H1 (cell line): ENCODE measurements around the gene CSAD. TPM values are rescaled to one million over a fixed set of nuclear protein-coding genes. Genes with fewer than 3 reads are reported as not detected.

Source experiments
- CTCF ChIA-PET: fragments of 300-600 bp; sonication (Branson Sonifier 250); formaldehyde crosslinking; loops from one replicate; lab custom pipeline; 2021; ENCODE audit not compliant: partially characterized antibody; lab: Charles Lee
- POLR2A ChIA-PET: fragments of 300-600 bp; sonication (Branson Sonifier 250); formaldehyde crosslinking; loops from one replicate; lab custom pipeline; 2021; ENCODE audit warnings: inconsistent platforms; ENCODE audit not compliant: partially characterized antibody; lab: Charles Lee
- DNase-seq, 2 experiments: peaks; one replicate each; pipeline versions ENCODE4 v3.0.0 to v3.0.0-alpha.2; 2010 to 2022; ENCODE audit warnings: low spot score in 2 of 2, low read depth in 1 of 2, mixed read lengths in 1 of 2
- FAIRE-seq: peaks from 2 replicates; lab custom pipeline; 2011; peaks lifted over from hg19 to GRCh38; lab: Jason Lieb, UNC
- H2AFZ ChIP-seq: 2 replicates; pipeline ENCODE4 v1.8.1; 2012; ENCODE audit warnings: low read length, inconsistent platforms
- H2AK5ac ChIP-seq: 2 replicates; pipeline ENCODE4 v1.6.1; 2013; ENCODE audit warnings: low read depth, low read length
- H2BK120ac ChIP-seq: replicated peaks from 2 replicates; pipeline ENCODE3; 2013; ENCODE audit warnings: low read depth, low read length, inconsistent platforms
- H2BK12ac ChIP-seq: 2 replicates; pipeline ENCODE4 v1.6.1; 2013; ENCODE audit warnings: low read depth, low read length
- H2BK15ac ChIP-seq: 2 replicates; pipeline ENCODE4 v1.6.1; 2013; ENCODE audit warnings: low read length
- H2BK20ac ChIP-seq: 2 replicates; pipeline ENCODE4 v1.6.1; 2013; ENCODE audit warnings: low read length
- H2BK5ac ChIP-seq: 2 replicates; pipeline ENCODE4 v1.6.1; 2013; ENCODE audit warnings: low read depth, low read length
- H3K14ac ChIP-seq: 2 replicates; pipeline ENCODE4 v1.6.1; 2013; ENCODE audit warnings: inconsistent platforms; ENCODE audit not compliant: insufficient read length
- H3K18ac ChIP-seq: 2 replicates; pipeline ENCODE4 v1.6.1; 2013; ENCODE audit warnings: low read length; ENCODE audit errors: extremely low read depth
- H3K23ac ChIP-seq: 2 replicates; pipeline ENCODE4 v1.6.1; 2013; ENCODE audit warnings: inconsistent platforms; ENCODE audit not compliant: insufficient read length
- H3K23me2 ChIP-seq: 2 replicates; pipeline ENCODE4 v1.6.1; 2013; ENCODE audit warnings: low read depth, low read length
- H3K27ac ChIP-seq: 2 replicates; pipeline ENCODE4 v1.6.1; 2011; ENCODE audit warnings: low read depth, low read length, inconsistent platforms
- H3K27me3 ChIP-seq, 4 experiments: replicated peaks in 1 of 4; 1 replicate in 1 of 4; 2 replicates in 3 of 4; pipeline versions ENCODE4 v1.6.1 to v1.8.1; 2011 to 2013; ENCODE audit warnings: low read length in 3 of 4, mild to moderate bottlenecking in 3 of 4, inconsistent platforms in 2 of 4, mixed read lengths in 2 of 4, moderate library complexity in 1 of 4; ENCODE audit not compliant: control insufficient read depth in 3 of 4, insufficient read depth in 3 of 4; ENCODE audit errors: extremely low read depth in 1 of 4
- H3K36me3 ChIP-seq, 4 experiments: 2 replicates each; pipeline versions ENCODE4 v1.6.1 to v1.8.1; 2011 to 2013; ENCODE audit warnings: mild to moderate bottlenecking in 4 of 4, low read length in 3 of 4, moderate library complexity in 2 of 4, control low read depth in 1 of 4, inconsistent platforms in 1 of 4; ENCODE audit not compliant: insufficient read depth in 4 of 4, control insufficient read depth in 2 of 4
- H3K4ac ChIP-seq: replicated peaks from 2 replicates; pipeline ENCODE3; 2013; ENCODE audit warnings: low read length, low read depth, mixed read lengths, inconsistent platforms; ENCODE audit not compliant: insufficient read length
- H3K4me1 ChIP-seq, 4 experiments: replicated peaks in 1 of 4; 1 replicate in 1 of 4; 2 replicates in 3 of 4; pipeline versions ENCODE4 v1.6.1 to v1.8.1; 2011 to 2013; ENCODE audit warnings: low read length in 3 of 4, inconsistent platforms in 2 of 4, mixed read lengths in 1 of 4; ENCODE audit not compliant: insufficient read depth in 4 of 4, control insufficient read depth in 3 of 4
- H3K4me2 ChIP-seq, 2 experiments: 2 replicates each; pipeline versions ENCODE4 v1.6.1 to v1.8.1; 2011 to 2013; ENCODE audit warnings: low read depth in 2 of 2, low read length in 2 of 2, control low read depth in 1 of 2, inconsistent platforms in 1 of 2, mild to moderate bottlenecking in 1 of 2; ENCODE audit not compliant: insufficient read depth in 1 of 2
- H3K4me3 ChIP-seq, 4 experiments: fragments of 200-600, 300-600 bp in 1 of 4; sonication (generic), shearing (Covaris generic), sonication (Bioruptor Twin) in 1 of 4; 2 replicates each; pipeline versions ENCODE4 v1.5.1 to v1.8.1; 2011 to 2016; ENCODE audit warnings: low read length in 4 of 4, low read depth in 3 of 4, control low read depth in 2 of 4, inconsistent platforms in 2 of 4, mild to moderate bottlenecking in 2 of 4, mixed read lengths in 1 of 4, moderate library complexity in 1 of 4; ENCODE audit not compliant: insufficient read depth in 2 of 4; ENCODE audit errors: extremely low read depth in 1 of 4
- H3K56ac ChIP-seq: replicated peaks from 2 replicates; pipeline ENCODE3; 2013; ENCODE audit warnings: low read depth, mild to moderate bottlenecking, mixed read lengths, low read length, inconsistent platforms; ENCODE audit not compliant: insufficient read length
- H3K79me1 ChIP-seq: 2 replicates; pipeline ENCODE4 v1.6.1; 2013; ENCODE audit warnings: low read depth, low read length, control low read depth
- H3K79me2 ChIP-seq, 2 experiments: 2 replicates each; pipeline versions ENCODE4 v1.6.1 to v1.8.1; 2012 to 2013; ENCODE audit warnings: low read length in 2 of 2, mild to moderate bottlenecking in 2 of 2, inconsistent platforms in 1 of 2; ENCODE audit not compliant: insufficient read depth in 2 of 2, control insufficient read depth in 1 of 2
- H3K9ac ChIP-seq, 4 experiments: replicated peaks in 1 of 4; 1 replicate in 1 of 4; 2 replicates in 3 of 4; pipeline versions ENCODE4 v1.6.1 to v1.8.1; 2011 to 2013; ENCODE audit warnings: low read depth in 3 of 4, low read length in 3 of 4, control low read depth in 2 of 4, mild to moderate bottlenecking in 2 of 4, moderate library complexity in 2 of 4, inconsistent platforms in 1 of 4; ENCODE audit errors: extremely low read depth in 1 of 4
- H3K9me3 ChIP-seq, 2 experiments: 2 replicates each; pipeline versions ENCODE4 v1.6.1 to v1.8.1; 2012 to 2013; ENCODE audit warnings: mild to moderate bottlenecking in 2 of 2, moderate library complexity in 2 of 2, control low read depth in 1 of 2, inconsistent platforms in 1 of 2, low read depth in 1 of 2, low read length in 1 of 2, mixed read lengths in 1 of 2; ENCODE audit not compliant: insufficient read depth in 2 of 2
- H4K20me1 ChIP-seq, 2 experiments: replicated peaks in 1 of 2; 2 replicates each; pipeline versions ENCODE3 to v1.8.1; 2011 to 2013; ENCODE audit warnings: inconsistent platforms in 2 of 2, low read length in 2 of 2, mild to moderate bottlenecking in 1 of 2; ENCODE audit not compliant: insufficient read depth in 2 of 2, control insufficient read depth in 1 of 2
- H4K5ac ChIP-seq: 2 replicates; pipeline ENCODE4 v1.6.1; 2013; ENCODE audit warnings: low read length, low read depth, mixed read lengths, inconsistent platforms; ENCODE audit not compliant: insufficient read length
- H4K8ac ChIP-seq: 2 replicates; pipeline ENCODE4 v1.8.0; 2013; ENCODE audit warnings: mild to moderate bottlenecking, moderate library complexity, low read length, inconsistent platforms; ENCODE audit not compliant: insufficient read depth; ENCODE audit errors: extremely low read depth
- H4K91ac ChIP-seq: replicated peaks from 2 replicates; pipeline ENCODE3; 2013; ENCODE audit warnings: low read length, mixed read lengths, inconsistent platforms; ENCODE audit not compliant: insufficient read length
- BCL11A ChIP-seq, 2 experiments: IDR thresholded peaks; one replicate each; pipeline ENCODE4 v1.6.1; 2011; ENCODE audit warnings: low read depth in 2 of 2, low read length in 2 of 2, mild to moderate bottlenecking in 2 of 2
- EGR1 ChIP-seq: IDR thresholded peaks from 2 replicates; pipeline ENCODE4 v1.6.1; 2011; ENCODE audit warnings: low read depth, low read length, borderline replicate concordance
- GTF2F1 ChIP-seq: IDR thresholded peaks from 2 replicates; pipeline ENCODE4 v1.6.1; 2012; ENCODE audit warnings: low read depth, low read length, improper control_type of control experiment, borderline replicate concordance
- PHF8 ChIP-seq: fragments of 200-600 bp; sonication (generic); conservative IDR thresholded peaks from 2 replicates; pipeline ENCODE4 v1.7.1; 2012; ENCODE audit warnings: low read depth, mild to moderate bottlenecking, inconsistent platforms, low read length, moderate library complexity
- RAD21 ChIP-seq, 2 experiments: IDR thresholded peaks in 1 of 2; conservative IDR thresholded peaks in 1 of 2; 2 replicates each; pipeline ENCODE4 v1.6.1; 2011; ENCODE audit warnings: low read depth in 2 of 2, low read length in 2 of 2, improper control_type of control experiment in 1 of 2, inconsistent platforms in 1 of 2, mild to moderate bottlenecking in 1 of 2, moderate library complexity in 1 of 2
- SP2 ChIP-seq: IDR thresholded peaks from 2 replicates; pipeline ENCODE4 v1.6.1; 2012; ENCODE audit warnings: mild to moderate bottlenecking, low read length, inconsistent platforms
- SUZ12 ChIP-seq: fragments of 200-600 bp; sonication (generic); IDR thresholded peaks from 2 replicates; pipeline ENCODE4 v1.6.1; 2012; ENCODE audit warnings: mild to moderate bottlenecking, inconsistent platforms, low read length, moderate library complexity, mixed read lengths
- TAF7 ChIP-seq: optimal IDR thresholded peaks from 2 replicates; pipeline ENCODE3; 2011; ENCODE audit warnings: low read depth, mild to moderate bottlenecking, inconsistent platforms, low read length, moderate library complexity, borderline replicate concordance
- WGBS, 2 experiments: shearing (Covaris generic) in 1 of 2; methylation state at CpG; one replicate each; pipeline versions ENCODE4 v1.1.6 to v1.1.7; 2013 to 2015; ENCODE audit warnings: low lambda C conversion rate in 2 of 2, mixed read lengths in 2 of 2, inconsistent platforms in 1 of 2, low coverage in 1 of 2, missing lambda C conversion rate in 1 of 2; ENCODE audit not compliant: insufficient replicate concordance in 2 of 2, insufficient coverage in 1 of 2, insufficient read length in 1 of 2; ENCODE audit errors: extremely low coverage in 1 of 2, missing lambda C conversion rate in 1 of 2; 5-methylcytosine and 5-hydroxymethylcytosine counted together
- polyA plus RNA-seq, 7 experiments: library from polyadenylated mRNA; depleted of rRNA in 3 of 7; stranded (reverse) in 5 of 7; unstranded in 2 of 7; fragments of >200 nt in 5 of 7; fragments of 200-250 nt in 2 of 7; gene quantifications; 1 replicate in 5 of 7; 2 replicates in 1 of 7; 4 replicates in 1 of 7; pipeline versions ENCODE4 v1.2.1 to v1.2.3, GENCODE V29; 2011 to 2013; ENCODE audit warnings: missing spikeins in 2 of 7, mixed read lengths in 2 of 7
- total RNA-seq: library from RNA; stranded (reverse); fragmentation: NEBNext Ultra II Directional; extraction: Animal tissue kit (Norgen Biotek cat#: 25700); gene quantifications from 2 replicates; pipeline ENCODE4 v1.2.1, GENCODE V29; 2021
- TF ChIP-seq, protein P1 (sequence below): IDR thresholded peaks from 2 replicates; pipeline ENCODE4 v1.6.1; 2012; ENCODE audit warnings: inconsistent platforms

The CSAD gene
- total and polyA plus RNA-seq, 2 of the 8 experiments (the other 6 are each of a cell fraction or from before 2014, with no cell fraction given), result 8.8 to 11.3 TPM

DNA sequence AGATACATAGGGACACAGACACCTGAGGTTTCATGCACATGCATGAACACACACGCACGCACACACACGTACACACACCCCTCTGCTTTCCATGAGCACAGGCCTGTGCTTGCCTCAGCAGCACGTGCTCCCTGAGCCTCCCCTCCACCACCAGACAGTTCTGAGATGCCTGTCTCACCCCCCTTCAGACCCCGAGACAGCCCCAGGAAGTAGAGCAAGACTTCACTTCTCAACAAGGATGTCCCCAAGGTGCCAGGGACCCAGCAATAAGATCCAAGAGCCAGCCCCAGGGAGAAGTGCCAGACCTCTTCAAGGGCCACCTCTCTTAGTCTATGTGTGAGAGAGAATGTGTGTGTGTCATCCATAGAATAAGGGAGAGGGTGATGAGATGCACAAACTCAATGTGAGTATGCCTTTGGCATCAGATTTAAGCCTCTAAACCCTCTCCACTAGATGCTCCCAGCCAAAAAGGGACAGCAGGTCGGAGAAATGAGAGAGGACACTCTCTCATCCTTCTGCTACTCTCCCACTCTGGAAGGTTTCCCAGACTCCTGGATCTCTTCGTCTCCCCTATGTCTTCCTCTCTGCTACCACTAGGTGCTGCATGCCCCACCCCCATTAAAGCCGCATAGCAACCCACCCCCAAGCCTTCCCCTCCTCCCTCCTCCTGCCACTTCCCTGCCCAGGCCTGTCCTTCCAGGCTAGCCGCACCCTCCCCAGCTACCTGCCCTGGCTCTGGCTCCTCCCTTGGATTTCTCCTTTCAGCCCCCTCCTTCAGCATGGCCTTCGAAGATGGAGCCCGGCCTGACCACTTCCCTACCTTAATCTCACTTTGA, 43.6 kb upstream of the CSAD start:
- 48% methylated on average over 10 of the region's 11 CpGs; no CpG with 5 or more reads in 1 of the 2 experiments for WGBS, 2 experiments
- POLR2A ChIA-PET, result interaction anchor here (0.8 to 13.6 kb wide), 10 partner anchors 5 to 97 kb away, joined by 3 to 151 read pairs (median 4); partner anchors contain the start of genes AAAS and RARG
- H3K14ac ChIP-seq, result no peak overlapping the region
- H2BK12ac ChIP-seq, result peak overlapping the region; percentile 99; the same call in 1 of the 2 replicates
- H3K18ac ChIP-seq, result peak overlapping the region; percentile 98
- CTCF ChIA-PET, result interaction anchor here (0.6 to 22.3 kb wide), 13 partner anchors 8 to 80 kb away, joined by 3 to 654 read pairs (median 6); partner anchors contain the start of genes ESPL1 and RARG
- no peak for FAIRE-seq
- peak overlapping the region; percentile 72 for H3K56ac ChIP-seq
- no peak overlapping the region for H3K27ac ChIP-seq
- H4K5ac ChIP-seq, result peak overlapping the region; percentile 92
- H3K79me2 ChIP-seq, result peaks cover 4 to 6% of the 10 kb centered on the region in 2 experiments; a peak in 3 of 4 replicates
- H2BK5ac ChIP-seq, result peak overlapping the region; percentile 91; the same call in 1 of the 2 replicates
- H2BK15ac ChIP-seq, result peak overlapping the region; percentile 100
- peaks cover 33 to 51% (median 37%) of the 10 kb centered on the region in 4 experiments for H3K4me1 ChIP-seq
- peaks cover 4% of the 10 kb centered on the region for H3K79me1 ChIP-seq
- H3K36me3 ChIP-seq, result no peaks in the 10 kb centered on the region; a peak in 1 of 8 replicates
- peaks cover 0 to 3% (median 0%) of the 10 kb centered on the region in 4 experiments; a peak in 1 of 7 replicates for H3K27me3 ChIP-seq
- peak overlapping the region in 3 of 4 experiments; percentile 1 to 89 (median 10); a peak in 2 of 8 replicates for H3K4me3 ChIP-seq
- peak in 1 of 2 experiments; percentile 74 for DNase-seq
- no peak overlapping the region; a peak in 2 of 7 replicates for H3K9ac ChIP-seq
- H3K4ac ChIP-seq, result peak overlapping the region; percentile 100
- peak overlapping the region; percentile 99 to 100 for H3K4me2 ChIP-seq
- H4K91ac ChIP-seq, result peak overlapping the region; percentile 99
- H2AK5ac ChIP-seq, result peak overlapping the region; percentile 96
- H3K23me2 ChIP-seq, result peaks cover 20% of the 10 kb centered on the region
- H4K8ac ChIP-seq, result peak overlapping the region; percentile 47; the same call in 1 of the 2 replicates
- peak overlapping the region; percentile 100 for H2BK20ac ChIP-seq
- no peak overlapping the region for H2AFZ ChIP-seq
- no peaks in the 10 kb centered on the region for H3K9me3 ChIP-seq
- peak overlapping the region; percentile 98 for H2BK120ac ChIP-seq
- H4K20me1 ChIP-seq, result peaks cover 0 to 3% of the 10 kb centered on the region in 2 experiments
- no peak overlapping the region for H3K23ac ChIP-seq
- TF ChIP-seq SP2, result no peak
- TF ChIP-seq GTF2F1, result no peak
- TF ChIP-seq RAD21 (IDR thresholded peaks at IDR 0.05 in 1 of 2, conservative IDR thresholded peaks at IDR 0.05 in 1 of 2; ENCODE audit: low read depth in 2 of 2, low read length in 2 of 2), result peak; percentile 10 to 44; a peak in 3 of 4 replicates
- TF ChIP-seq, protein P1, sequence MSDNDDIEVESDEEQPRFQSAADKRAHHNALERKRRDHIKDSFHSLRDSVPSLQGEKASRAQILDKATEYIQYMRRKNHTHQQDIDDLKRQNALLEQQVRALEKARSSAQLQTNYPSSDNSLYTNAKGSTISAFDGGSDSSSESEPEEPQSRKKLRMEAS, result peak; percentile 30; the same call in 1 of the 2 replicates
- TF ChIP-seq EGR1, result peak; percentile 62; the same call in 1 of the 2 replicates
- no peak for TF ChIP-seq SUZ12
- TF ChIP-seq BCL11A (IDR thresholded peaks at IDR 0.05; ENCODE audit: low read depth in 2 of 2, low read length in 2 of 2), result no peak
- TF ChIP-seq PHF8, result no peak
- TF ChIP-seq TAF7, result no peak
